Activated T-helper 9 cell treated with anti-CD3 and anti-CD28 coated beads, Interleukin-2, amount 50 U/mL, for 16 hours (primary cell): ENCODE data around the gene VASH2.
"Not testable (repeated sequence)": the region's sequence is repeated elsewhere in the genome, so short reads cannot be mapped to it uniquely, and the experiment has no call there.

Source experiments
- DNase-seq: peaks from one replicate; pipeline ENCODE4 v3.0.0-alpha.2; 2020; ENCODE audit warnings: low read depth

The VASH2 gene

GRCh38 chr1:212957546-212957945 lies 7.2 kb downstream of the VASH2 start:
- DNase-seq, result no peak

DNA sequence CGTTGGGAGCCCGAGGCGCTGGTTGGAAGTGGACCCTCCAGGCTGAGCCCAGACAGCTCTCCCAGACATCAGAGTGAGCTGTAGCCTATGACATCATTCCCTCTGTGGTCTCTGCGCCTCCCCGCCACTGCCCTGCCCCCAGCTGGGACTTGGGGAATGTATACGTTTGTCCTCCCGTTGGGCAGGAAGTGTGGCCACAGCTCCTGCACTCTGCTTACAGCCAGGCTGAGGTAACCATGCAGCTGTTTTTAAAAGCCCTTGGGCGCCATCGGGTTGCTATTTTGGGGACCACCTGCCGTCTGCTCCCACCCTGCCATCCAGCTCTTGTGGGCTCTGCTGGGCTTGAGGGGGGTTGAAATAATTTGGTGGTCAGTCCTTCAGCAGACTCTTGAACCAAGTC lies 7.8 kb downstream of the VASH2 start:
- DNase-seq, result no peak

GRCh38 chr1:212959266-212960220 lies 9.2 kb downstream of the VASH2 start:
- DNase-seq, result no peak

GRCh38 chr1:212960932-212961331 lies 10.6 kb downstream of the VASH2 start:
- DNase-seq, result no peak

GRCh38 chr1:212962509-212962908 lies 12.2 kb downstream of the VASH2 start:
- DNase-seq, result no peak

DNA sequence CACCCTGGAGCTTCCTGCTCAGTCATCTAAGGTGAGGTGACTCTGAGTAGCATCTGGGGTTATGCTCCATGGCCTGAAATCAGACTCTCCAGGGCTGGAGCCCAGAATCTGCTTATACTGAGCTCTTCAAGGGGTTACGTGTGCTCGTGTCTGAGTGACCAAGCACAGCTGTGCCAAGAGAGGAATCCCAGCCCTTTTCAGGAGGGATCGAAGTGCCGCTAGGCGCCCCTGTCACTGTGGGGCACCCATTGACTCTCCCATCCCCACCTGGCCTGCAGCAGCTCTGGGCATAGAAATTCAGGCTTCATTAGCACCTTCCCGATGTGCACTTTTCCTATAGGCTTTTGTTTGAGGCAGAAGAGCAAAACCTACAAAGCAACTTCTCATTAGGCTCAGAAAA lies 13.8 kb downstream of the VASH2 start:
- no peak for DNase-seq

DNA sequence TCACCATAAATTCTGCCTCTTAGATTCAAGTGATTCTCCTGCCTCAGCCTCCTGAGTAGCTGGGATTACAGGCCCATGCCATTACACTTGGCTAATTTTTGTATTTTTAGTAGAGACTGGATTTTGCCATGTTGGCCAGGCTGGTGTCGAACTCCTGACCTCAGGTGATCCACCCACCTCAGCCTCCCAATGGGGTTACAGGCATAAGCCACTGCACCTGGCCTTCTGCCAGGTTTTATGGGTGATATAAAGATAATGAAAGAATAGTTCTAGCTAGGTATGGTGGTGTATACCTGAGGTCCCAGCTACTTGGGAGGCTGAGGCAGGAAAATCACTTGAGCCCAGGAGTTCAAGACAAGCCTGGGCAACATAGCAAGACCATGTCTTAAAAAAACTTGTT lies 14.7 kb downstream of the VASH2 start:
- DNase-seq, result not testable (repeated sequence)

GRCh38 chr1:212966616-212967015 lies 16.3 kb downstream of the VASH2 start:
- no peak for DNase-seq

DNA sequence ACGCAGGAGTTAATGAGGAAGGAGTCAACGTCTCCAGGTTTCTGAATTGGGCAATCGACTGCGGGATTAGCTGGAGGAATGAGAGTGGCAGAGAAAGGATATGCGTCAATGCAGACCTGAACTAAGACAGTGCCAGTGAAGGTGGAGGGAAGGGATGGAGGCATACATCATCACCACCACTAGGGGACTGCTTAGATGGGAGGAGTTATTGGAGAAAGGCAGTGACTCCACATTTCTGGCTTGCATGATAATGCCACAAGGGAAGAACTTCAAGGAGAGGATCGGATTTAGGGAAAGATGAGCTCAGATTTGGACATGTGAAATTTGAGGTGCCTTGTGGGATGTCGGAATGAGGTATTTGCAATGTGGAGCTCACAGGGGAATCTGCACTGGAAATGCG lies 17.5 kb downstream of the VASH2 start:
- DNase-seq, result no peak

- no peak for DNase-seq
Observed at GRCh38 chr1:212968368-212968863, 18.1 kb downstream of the VASH2 start.

- no peak for DNase-seq
Observed at GRCh38 chr1:212970085-212970484, 19.7 kb downstream of the VASH2 start.

DNA sequence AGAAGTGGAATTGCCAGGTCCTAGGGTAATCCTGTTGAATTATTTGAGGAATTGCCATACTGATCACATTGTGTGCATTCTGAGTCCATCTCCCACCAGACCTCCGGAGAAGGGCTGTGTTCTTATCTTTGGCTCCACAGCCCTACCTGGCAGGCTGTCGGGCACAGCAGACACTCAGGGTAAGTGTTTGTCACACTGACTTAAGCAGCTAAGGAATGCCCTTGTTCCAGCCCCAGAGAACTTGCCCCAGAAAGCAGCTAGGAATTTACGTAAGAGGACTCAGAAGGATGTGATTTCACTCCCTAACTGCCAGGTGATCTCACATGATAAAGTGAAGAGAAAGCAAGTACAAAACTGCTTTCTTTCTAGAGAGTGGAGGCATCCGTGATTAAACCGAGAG lies 21.0 kb downstream of the VASH2 start:
- no peak for DNase-seq

DNA sequence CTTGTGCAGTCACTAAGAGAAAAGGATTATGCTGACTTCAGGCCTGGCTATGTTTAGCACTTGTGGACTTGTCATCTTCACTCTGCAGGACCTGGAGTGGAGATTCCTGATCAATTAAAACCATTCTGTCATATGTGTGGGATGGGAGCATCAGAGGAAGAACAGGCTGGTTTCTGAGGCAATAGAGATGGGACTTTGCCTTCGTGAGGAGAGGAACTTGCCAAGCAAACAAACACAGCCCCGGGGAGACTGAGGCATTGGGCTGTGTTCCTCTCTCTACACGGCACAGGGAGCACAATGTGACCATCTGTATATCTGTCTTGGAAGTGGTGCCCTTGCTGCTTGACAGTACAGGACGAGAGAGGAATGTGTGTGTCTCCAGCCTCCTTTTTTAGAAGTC lies 23.1 kb downstream of the VASH2 start:
- no peak for DNase-seq

DNA sequence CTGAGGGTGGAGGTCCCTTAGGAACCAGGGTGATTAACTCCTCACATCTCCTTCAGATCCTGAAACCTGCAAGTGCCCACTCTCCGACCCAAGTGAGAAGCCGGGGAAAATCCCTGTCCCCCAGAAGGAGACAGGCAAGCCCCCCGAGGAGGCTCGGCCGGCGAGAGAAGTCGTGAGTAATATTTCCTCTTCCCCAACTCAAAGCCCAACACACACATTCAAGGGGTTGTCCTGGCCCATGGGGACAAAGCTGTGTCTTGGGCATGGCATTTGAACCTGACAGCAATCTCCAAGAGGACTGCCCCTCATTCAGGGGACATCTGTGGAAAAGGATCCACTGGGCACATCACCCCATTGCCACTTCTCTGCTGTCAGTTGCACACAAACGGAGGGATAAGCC lies 23.6 kb downstream of the VASH2 start:
- no peak for DNase-seq

DNA sequence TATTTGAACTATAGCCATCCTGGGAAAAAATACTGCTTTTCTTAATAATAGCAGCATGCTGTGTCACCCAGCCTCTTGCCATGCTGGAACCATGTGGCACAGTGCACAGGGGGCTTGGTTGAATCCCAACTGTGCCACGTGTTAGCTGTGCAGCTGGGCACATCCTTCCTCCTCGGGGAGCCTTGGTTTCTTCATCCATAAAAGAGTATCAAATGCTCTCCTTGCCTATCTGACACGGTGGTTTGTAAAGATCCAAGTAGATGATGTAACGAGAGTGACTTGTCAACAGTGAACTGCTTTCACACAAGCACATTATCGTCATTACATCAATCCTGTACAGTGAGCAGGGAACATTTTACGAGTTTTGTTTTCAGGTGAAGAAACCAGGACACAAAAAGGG lies 24.4 kb downstream of the VASH2 start:
- DNase-seq, result no peak

- no peak for DNase-seq
Observed at GRCh38 chr1:212975111-212975918, 25.0 kb downstream of the VASH2 start.

- no peak for DNase-seq
Observed at GRCh38 chr1:212976586-212976985, 26.2 kb downstream of the VASH2 start.

DNA sequence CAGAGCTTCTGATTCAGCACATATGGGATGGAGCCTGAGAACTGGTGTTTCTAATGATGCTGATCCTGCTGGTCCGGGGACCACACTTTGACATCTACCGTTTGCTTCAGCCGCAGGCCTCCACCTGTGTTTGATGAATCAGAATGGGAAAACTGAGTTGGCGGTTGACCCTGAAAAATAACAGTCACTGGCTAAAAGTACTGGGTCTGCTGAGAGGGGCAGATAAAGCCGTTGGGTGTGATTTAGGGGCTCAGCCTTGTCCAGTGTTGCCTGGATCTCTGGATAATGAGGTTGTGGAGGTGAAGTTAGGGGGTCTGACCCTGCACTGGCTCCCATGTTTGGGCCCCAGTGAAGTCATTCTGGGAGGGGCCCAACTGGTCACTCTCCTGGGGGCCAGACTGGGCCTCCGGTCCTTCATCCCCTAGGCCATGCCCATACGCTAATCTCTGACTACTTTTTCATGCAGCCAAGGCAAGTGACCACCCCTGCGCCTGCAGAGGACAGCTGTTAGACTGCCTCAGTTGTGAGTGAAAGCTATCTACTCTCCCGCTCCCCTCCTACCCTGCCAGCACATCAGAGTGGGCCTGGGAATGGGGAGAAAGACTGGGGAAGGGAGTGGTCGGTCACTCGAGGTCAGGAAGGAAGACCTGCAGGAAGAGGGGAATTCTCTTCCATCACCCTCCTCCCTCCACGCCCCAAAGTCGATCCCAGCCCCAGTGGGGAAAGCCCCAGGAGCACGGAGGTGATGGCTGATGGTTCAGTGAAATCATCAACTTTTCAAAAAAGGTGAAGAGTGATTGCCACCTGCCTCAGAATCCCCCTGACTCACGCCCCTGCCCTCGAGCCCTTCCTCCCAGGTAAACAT lies 27.7 kb downstream of the VASH2 start:
- no peak for DNase-seq

DNA sequence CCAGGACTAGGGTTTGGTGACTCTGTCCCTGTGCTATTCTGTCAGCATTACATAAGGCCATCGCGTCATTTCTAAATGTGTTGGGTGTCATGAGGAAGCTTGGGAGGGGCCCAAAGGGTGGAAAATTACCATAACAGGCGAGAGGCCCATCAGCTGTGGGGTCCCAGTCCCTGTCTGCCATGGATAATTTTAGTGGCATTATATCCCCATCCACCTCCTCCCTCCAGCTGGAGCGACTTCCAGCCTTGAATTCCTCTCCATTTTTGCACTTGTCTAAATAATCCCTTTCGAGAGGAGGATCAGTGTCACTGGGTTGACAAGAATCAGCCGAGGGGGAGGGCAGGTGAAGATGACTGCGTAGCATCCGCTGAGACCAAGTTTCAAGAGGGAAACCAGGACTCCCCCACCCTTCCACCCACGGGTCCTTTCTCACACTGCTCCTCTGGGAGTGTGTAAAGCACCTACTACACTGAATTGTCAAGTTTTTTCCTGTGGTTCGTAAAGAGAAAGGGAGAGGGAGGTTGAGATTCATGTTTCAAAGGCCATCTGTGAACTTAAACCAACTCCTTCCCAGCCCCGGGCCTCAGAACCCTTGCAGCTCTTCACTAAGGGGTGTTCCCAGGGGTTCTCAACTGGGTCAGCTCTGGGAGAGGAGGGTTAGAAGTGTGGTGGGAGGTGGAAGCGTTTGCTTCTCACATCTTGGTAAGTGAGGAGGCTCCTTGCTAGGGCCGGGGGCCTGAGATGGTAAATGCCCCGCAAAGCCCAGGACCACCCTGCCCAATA lies 29.2 kb downstream of the VASH2 start:
- peak; percentile 7 for DNase-seq

- DNase-seq, result no peak
Observed at GRCh38 chr1:212980123-212980785, 29.9 kb downstream of the VASH2 start.
